ENCODE data around the gene RGS3. TPM values are rescaled to one million over a fixed set of nuclear protein-coding genes. Genes with fewer than 3 reads are reported as not detected.

RGS3 gene
- polyA plus RNA-seq, 4 donors: 41.3 to 52.9 (median 47.4) TPM

DNA sequence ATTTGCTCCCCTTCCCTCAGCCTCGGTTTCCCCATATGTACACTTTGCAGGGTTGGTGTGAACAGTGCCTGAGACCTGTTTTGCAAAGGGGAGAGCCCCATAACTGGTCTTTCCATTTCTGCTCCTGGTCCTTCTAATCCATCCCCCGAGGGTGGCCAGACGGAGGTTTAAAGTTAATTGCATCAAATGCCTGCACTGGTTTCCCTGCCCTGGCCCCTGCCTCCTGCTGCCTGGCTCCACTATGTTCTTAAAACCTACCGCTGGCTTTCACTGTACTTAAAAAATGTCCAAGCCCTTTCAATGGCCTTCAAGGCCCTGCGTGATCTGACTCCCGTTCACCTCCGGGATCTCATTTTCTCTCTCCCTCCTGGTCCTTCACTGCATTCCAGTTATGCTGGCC is 183.0 kb downstream of the RGS3 start:
- no peak for DNase-seq (ENCODE audit: low read depth in 4 of 4, low spot score in 2 of 4)

Other genes with a start within 250 kb of the RGS3 start
- gene FKBP15, start 242.4 kb upstream of the RGS3 start, polyA plus RNA-seq (ENCODE audit: insufficient read length in 4 of 4): 10 to 100 TPM; 25.8 to 33.6 (median 30.4) TPM
- 10 to 100 TPM; 19.7 to 27.2 (median 23.8) TPM for gene SLC31A1, start 242.2 kb upstream of the RGS3 start, polyA plus RNA-seq (ENCODE audit: insufficient read length in 4 of 4)
- gene CDC26, start 188.2 kb upstream of the RGS3 start, polyA plus RNA-seq (ENCODE audit: insufficient read length in 4 of 4): 10 to 100 TPM; 37.3 to 42.9 (median 39.6) TPM
- gene PRPF4, start 188.1 kb upstream of the RGS3 start, polyA plus RNA-seq (ENCODE audit: insufficient read length in 4 of 4): 10 to 100 TPM; 30.9 to 44.2 (median 36.2) TPM
- 1 to 10 TPM; 6.1 to 7.1 (median 6.8) TPM for gene RNF183, start 160.4 kb upstream of the RGS3 start, polyA plus RNA-seq (ENCODE audit: insufficient read length in 4 of 4)
- 1 to 10 TPM; 6.2 to 8.5 (median 7.3) TPM for gene WDR31, start 123.5 kb upstream of the RGS3 start, polyA plus RNA-seq (ENCODE audit: insufficient read length in 4 of 4)
- gene BSPRY, start 114.2 kb upstream of the RGS3 start, polyA plus RNA-seq (ENCODE audit: insufficient read length in 4 of 4): 10 to 100 TPM in 1 of 4 donors, 1 to 10 TPM in 3; 8.9 to 11.1 (median 9.3) TPM
- 10 to 100 TPM; 31.3 to 49.3 (median 38.1) TPM for gene HDHD3, start 86.7 kb upstream of the RGS3 start, polyA plus RNA-seq (ENCODE audit: insufficient read length in 4 of 4)
- gene ALAD, start 62.4 kb upstream of the RGS3 start, polyA plus RNA-seq (ENCODE audit: insufficient read length in 4 of 4): 10 to 100 TPM; 37.0 to 54.5 (median 47.6) TPM
- 10 to 100 TPM; 61.5 to 68.1 (median 65.2) TPM for gene POLE3, start 53.1 kb upstream of the RGS3 start, polyA plus RNA-seq (ENCODE audit: insufficient read length in 4 of 4)
- gene C9orf43, start 53.0 kb upstream of the RGS3 start, polyA plus RNA-seq (ENCODE audit: insufficient read length in 4 of 4): 1 to 10 TPM in 2 of 4 donors, under 1 TPM in 2; 0.65 to 1.1 (median 0.95) TPM